Measurements from ENCODE around the gene XXYLT1. TPM values are rescaled to one million over a fixed set of nuclear protein-coding genes. Genes with fewer than 3 reads are reported as not detected.

The XXYLT1 gene
- total and polyA plus RNA-seq, 2 of the 4 experiments (the other 2 are of a cell fraction): 14.7 to 18.1 TPM

DNA sequence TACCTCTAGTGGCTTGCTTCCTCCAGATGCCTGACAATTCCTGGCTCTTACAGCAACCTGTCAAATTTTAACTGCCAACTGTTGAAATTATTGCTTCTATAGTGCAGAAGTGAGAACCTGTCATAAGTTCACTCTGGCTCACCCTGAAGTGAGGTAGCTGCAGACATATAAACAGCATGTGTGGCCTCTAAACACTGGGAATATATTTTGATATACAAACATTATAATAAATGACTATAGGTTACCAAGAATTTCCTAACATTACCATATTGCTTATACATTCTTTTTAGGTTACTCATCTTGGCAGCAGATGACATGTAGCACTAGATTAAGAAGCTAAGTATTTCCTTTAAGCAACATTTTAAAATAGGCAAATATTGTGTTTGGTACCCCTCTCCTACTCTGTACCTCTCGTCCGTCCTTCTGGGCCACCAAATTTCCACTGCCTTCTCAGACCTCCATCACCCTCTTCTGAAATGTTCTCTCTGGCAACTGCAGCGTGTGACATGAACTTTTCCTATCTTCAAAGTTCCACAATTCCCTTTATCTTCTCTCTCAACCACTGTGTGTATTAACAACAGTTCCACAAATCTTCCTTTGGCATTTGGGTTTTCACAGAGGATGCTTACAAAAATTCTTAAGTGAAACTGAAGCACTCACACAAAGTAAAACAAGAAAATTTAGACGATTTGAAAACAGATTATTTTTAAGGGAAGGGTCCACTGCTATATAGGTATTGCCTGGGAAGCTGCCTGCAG, 15.3 kb upstream of the XXYLT1 start:
- H3K4ac ChIP-seq (ENCODE audit: low read depth, low read length): peak overlapping the region; percentile 84; the same call in 1 of the 2 replicates
- dilution Hi-C loops (cut with HindIII; ENCODE audit: low sequenced_read_pairs, unreplicated experiment) (no loop called here), intact Hi-C loops (cut with micrococcal nuclease) (loop anchor here (1.0 kb wide), 1 partner anchor 156 kb away; no protein-coding TSS in a partner anchor), in situ Hi-C loops (cut with MboI; ENCODE audit: low sequenced_read_pairs) (no loop called here)
- peak overlapping the region; percentile 84 for H3K4me2 ChIP-seq (ENCODE audit: low read depth, low read length)
- no peaks in the 10 kb centered on the region for H3K9me3 ChIP-seq (ENCODE audit: control insufficient read depth, insufficient read depth, low read length)
- peak overlapping the region; percentile 92 for H2BK20ac ChIP-seq (ENCODE audit: low read depth, low read length)
- H3K56ac ChIP-seq (ENCODE audit: extremely low read depth, insufficient read depth, low read length): peak overlapping the region; percentile 49; the same call in 1 of the 2 replicates
- peaks cover 18% of the 10 kb centered on the region for H3K36me3 ChIP-seq (ENCODE audit: control insufficient read depth, insufficient read depth, low read length)
- H3K4me1 ChIP-seq (ENCODE audit: control insufficient read depth, insufficient read depth, low read length): peaks cover 8% of the 10 kb centered on the region
- no peak overlapping the region for H3K4me3 ChIP-seq (ENCODE audit: insufficient read depth, low read depth, low read length)
- H4K5ac ChIP-seq (ENCODE audit: low read depth, low read length): peak overlapping the region; percentile 34; the same call in 1 of the 2 replicates
- 20% methylated on average over 1 of the region's 4 CpGs; no CpG with 5 or more reads in 1 of the 2 experiments for WGBS, 2 experiments (ENCODE audit: extremely low coverage in 2 of 2, insufficient read length in 1 of 2)
- no peaks in the 10 kb centered on the region; the same call in none of the 2 replicates for H4K20me1 ChIP-seq (ENCODE audit: insufficient read depth, low read length)
- peaks cover 0 to 4% of the 10 kb centered on the region in 2 experiments; a peak in 1 of 4 replicates for H3K79me1 ChIP-seq (ENCODE audit: low read depth in 1 of 2, low read length in 2 of 2)
- CTCF ChIA-PET: interaction anchor here (0.6 to 1.8 kb wide), 2 partner anchors 8 to 16 kb away, joined by 3 to 8 read pairs; partner anchors contain the start of gene XXYLT1
- peak overlapping the region in 1 of 2 experiments; percentile 76; a peak in 2 of 4 replicates for H4K8ac ChIP-seq (ENCODE audit: low read depth in 2 of 2, low read length in 2 of 2)
- POLR2A ChIA-PET (ENCODE audit: unreplicated experiment): no interaction called here
- peak overlapping the region; percentile 80 for H3K23ac ChIP-seq (ENCODE audit: low read depth, low read length)
- no peak overlapping the region for H2AK9ac ChIP-seq (replicated peaks; ENCODE audit: low read depth, low read length, poor library complexity)
- H3K9ac ChIP-seq (ENCODE audit: low read depth, low read length): no peak overlapping the region; the same call in 1 of the 2 replicates
- H3K18ac ChIP-seq (ENCODE audit: low read depth, low read length): peak overlapping the region; percentile 84; the same call in 1 of the 2 replicates
- peak overlapping the region; percentile 82; the same call in 1 of the 2 replicates for H3K14ac ChIP-seq (replicated peaks; ENCODE audit: low read depth, low read length)
- BruUV-seq (replicated peaks): no TSS peak
- H2AFZ ChIP-seq (replicated peaks; ENCODE audit: low read length, poor library complexity): no peak overlapping the region
- peak; percentile 88 for DNase-seq
- H3K27me3 ChIP-seq (ENCODE audit: control insufficient read depth, insufficient read depth, low read length): no peaks in the 10 kb centered on the region
- H2BK5ac ChIP-seq (ENCODE audit: low read depth, low read length, poor library complexity, severe bottlenecking): peak overlapping the region; percentile 88
- H3K27ac ChIP-seq (ENCODE audit: insufficient read depth, low read length): peak overlapping the region; percentile 65; the same call in 1 of the 2 replicates
- peak overlapping the region; percentile 87; the same call in 2 of the 3 replicates for H2BK15ac ChIP-seq (ENCODE audit: low read depth, low read length)
- H4K91ac ChIP-seq (ENCODE audit: insufficient read depth, low read depth, low read length): peak overlapping the region; percentile 79; the same call in 1 of the 2 replicates
- peak overlapping the region; percentile 90 for H2BK120ac ChIP-seq (ENCODE audit: low read depth, low read length)
- peak overlapping the region; percentile 60; the same call in 1 of the 2 replicates for H2AK5ac ChIP-seq (ENCODE audit: low read depth, low read length)
- peaks cover 7% of the 10 kb centered on the region for H3K9me1 ChIP-seq (ENCODE audit: insufficient read depth, low read length)
- peak; percentile 86 for ATAC-seq (ENCODE audit: low read depth)
- TF ChIP-seq RAD21 (IDR thresholded peaks at IDR 0.05; ENCODE audit: low read length) (no peak), RCOR1 (IDR thresholded peaks at IDR 0.05; ENCODE audit: insufficient replicate concordance, low read length) (no peak), SMC3 (IDR thresholded peaks at IDR 0.05; ENCODE audit: low read depth, low read length) (no peak), NFE2L2 (IDR thresholded peaks at IDR 0.05; ENCODE audit: low read depth, low read length) (no peak), USF2 (IDR thresholded peaks at IDR 0.05; ENCODE audit: low read depth, low read length) (no peak), BHLHE40 (IDR thresholded peaks at IDR 0.05; ENCODE audit: low read depth, low read length) (peak; percentile 32; the same call in 1 of the 2 replicates), FOS (IDR thresholded peaks at IDR 0.05; ENCODE audit: low read depth, low read length) (peak; percentile 60; the same call in 1 of the 2 replicates), MXI1 (IDR thresholded peaks at IDR 0.05; ENCODE audit: borderline replicate concordance, low read depth, low read length) (no peak), MAZ (IDR thresholded peaks at IDR 0.05; ENCODE audit: borderline replicate concordance, low read depth, low read length) (no peak), RFX5 (IDR thresholded peaks at IDR 0.05; ENCODE audit: low read depth, low read length) (no peak)
- TF ChIP-seq, protein P1, sequence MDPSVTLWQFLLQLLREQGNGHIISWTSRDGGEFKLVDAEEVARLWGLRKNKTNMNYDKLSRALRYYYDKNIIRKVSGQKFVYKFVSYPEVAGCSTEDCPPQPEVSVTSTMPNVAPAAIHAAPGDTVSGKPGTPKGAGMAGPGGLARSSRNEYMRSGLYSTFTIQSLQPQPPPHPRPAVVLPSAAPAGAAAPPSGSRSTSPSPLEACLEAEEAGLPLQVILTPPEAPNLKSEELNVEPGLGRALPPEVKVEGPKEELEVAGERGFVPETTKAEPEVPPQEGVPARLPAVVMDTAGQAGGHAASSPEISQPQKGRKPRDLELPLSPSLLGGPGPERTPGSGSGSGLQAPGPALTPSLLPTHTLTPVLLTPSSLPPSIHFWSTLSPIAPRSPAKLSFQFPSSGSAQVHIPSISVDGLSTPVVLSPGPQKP (IDR thresholded peaks at IDR 0.05; ENCODE audit: borderline replicate concordance, low read depth, low read length): no peak
- TF ChIP-seq, protein P2, sequence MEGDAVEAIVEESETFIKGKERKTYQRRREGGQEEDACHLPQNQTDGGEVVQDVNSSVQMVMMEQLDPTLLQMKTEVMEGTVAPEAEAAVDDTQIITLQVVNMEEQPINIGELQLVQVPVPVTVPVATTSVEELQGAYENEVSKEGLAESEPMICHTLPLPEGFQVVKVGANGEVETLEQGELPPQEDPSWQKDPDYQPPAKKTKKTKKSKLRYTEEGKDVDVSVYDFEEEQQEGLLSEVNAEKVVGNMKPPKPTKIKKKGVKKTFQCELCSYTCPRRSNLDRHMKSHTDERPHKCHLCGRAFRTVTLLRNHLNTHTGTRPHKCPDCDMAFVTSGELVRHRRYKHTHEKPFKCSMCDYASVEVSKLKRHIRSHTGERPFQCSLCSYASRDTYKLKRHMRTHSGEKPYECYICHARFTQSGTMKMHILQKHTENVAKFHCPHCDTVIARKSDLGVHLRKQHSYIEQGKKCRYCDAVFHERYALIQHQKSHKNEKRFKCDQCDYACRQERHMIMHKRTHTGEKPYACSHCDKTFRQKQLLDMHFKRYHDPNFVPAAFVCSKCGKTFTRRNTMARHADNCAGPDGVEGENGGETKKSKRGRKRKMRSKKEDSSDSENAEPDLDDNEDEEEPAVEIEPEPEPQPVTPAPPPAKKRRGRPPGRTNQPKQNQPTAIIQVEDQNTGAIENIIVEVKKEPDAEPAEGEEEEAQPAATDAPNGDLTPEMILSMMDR (conservative IDR thresholded peaks at IDR 0.05; ENCODE audit: low read depth, low read length): no peak

All from IMR-90 (cell line).